ENCODE measurements around the gene GFPT1.

The GFPT1 gene

DNA sequence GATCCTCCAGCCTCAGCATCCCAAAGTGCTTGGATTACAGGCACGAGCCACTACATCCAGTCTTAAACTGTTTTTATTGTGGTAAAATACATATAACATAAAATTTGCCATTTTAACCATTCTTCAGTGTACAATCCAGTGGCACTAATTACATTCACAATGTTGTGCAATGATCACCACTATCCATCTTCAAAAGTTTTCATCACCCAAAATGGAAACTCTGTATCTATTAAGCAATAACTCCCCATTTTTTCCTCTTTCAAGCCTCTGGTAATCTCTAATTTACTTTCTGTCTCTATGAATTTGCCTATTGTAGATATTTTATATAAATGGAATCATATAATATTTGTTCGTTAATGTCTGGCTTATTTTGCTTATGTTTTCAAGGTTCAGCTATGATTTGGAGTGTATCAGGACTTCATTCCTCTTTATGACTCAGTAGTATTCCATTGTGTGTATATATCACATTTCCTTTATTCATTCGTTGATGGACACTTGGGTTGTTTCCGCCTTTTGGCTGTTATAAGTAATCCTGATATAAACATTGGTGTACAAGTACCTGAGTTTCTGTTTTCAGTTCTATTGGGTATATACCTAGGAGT, 71.8 kb downstream of the GFPT1 start:
- no peak for DNase-seq

DNA sequence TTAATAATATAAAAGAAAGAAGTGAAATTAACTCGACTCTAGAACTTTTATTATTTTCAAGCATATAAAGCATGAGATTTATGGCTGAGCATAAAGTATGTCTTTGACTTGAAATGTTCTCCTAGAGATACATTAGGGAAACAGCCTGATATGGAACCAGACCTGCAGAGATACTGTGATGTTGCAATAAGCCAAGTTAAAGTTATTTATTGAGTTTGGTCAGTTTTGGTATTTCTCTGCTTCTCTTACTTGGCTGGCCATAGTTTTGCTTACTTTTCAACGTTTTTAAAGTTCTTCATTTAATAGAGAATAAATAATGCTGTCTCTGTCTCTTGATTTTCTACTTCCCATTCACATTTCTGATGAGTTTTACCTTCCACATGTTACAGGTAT, 76.0 kb downstream of the GFPT1 start:
- no peak for DNase-seq

GRCh38 chr2:69310111-69311023, 76.7 kb downstream of the GFPT1 start:
- DNase-seq: no peak

DNA sequence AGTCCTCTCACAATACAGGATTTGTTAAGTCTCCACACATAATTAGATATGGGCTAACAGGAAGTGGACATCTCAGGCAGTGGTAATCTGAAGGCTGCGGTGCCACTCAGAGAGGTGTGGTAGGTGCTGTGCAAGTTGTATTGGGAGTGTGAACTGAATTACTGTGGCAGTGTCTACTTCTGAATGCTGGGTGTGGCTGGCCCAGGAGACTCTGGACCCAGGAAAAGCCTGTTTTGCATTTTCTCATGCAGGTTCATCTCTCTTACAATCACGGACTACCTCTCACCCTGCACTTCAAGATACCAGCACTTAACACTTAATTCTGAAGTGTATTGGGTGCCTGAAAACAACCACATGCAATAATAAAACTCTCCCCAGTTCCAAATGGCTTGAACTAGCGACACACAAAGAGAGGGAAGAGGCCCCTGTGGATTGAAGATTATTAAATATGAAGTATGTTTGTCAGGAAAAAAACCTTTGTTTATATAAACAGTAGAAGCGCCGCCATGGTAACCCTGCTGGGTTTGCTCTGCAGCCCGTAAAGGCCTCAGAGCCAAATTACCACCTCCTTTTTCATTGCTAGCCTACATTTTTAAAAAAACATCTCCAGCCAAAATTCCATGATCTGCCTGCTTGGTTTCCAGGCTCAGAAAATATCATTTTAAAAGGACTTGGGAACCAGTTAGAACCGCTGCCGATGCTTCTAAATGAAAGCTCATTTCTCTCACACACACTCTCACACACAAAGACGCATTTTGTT, 77.5 kb downstream of the GFPT1 start:
- DNase-seq: no peak

DNA sequence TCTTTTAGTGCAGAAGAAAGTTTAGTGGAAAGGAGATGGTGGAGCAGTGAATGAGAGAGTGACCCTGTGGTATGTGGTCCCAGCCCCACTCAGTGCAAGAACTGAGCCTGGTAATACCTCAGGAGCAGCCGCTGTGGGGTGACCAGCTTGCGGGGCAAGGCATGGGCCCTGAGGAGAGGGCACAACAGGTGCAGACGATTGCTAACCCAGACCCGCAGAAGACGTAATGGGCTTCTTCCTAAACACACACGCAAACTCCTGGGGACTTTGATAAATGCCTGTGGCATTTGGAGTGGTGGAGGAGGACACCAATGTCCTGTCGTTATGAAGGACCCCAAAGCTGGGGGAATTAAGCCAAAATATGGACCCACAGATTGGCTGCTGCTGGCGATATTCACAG, 78.7 kb downstream of the GFPT1 start:
- no peak for DNase-seq

DNA sequence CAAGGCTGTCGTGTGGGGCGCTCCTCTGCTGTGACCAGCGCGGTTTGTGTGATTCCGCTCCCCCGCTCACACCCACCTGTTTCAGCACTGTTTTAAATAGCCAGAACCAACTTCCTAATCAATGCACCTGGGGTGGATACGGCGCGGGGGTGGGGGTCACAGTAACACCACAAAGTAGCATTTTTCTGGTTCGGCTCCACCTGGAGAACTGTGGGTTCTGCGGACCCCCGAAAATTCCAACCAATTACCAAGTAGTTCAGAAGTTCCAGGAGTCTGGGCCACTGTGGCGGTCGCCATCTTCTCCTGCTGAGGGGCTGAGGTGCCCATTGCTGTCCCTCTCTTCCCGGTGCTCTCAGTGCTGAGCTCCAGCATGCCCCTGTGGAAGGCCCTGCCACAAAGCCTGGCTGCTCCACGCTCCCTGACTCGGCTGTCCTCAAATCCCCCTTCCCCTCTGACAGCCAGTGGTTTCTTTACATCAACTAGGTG, 79.4 kb downstream of the GFPT1 start:
- no peak for DNase-seq

DNA sequence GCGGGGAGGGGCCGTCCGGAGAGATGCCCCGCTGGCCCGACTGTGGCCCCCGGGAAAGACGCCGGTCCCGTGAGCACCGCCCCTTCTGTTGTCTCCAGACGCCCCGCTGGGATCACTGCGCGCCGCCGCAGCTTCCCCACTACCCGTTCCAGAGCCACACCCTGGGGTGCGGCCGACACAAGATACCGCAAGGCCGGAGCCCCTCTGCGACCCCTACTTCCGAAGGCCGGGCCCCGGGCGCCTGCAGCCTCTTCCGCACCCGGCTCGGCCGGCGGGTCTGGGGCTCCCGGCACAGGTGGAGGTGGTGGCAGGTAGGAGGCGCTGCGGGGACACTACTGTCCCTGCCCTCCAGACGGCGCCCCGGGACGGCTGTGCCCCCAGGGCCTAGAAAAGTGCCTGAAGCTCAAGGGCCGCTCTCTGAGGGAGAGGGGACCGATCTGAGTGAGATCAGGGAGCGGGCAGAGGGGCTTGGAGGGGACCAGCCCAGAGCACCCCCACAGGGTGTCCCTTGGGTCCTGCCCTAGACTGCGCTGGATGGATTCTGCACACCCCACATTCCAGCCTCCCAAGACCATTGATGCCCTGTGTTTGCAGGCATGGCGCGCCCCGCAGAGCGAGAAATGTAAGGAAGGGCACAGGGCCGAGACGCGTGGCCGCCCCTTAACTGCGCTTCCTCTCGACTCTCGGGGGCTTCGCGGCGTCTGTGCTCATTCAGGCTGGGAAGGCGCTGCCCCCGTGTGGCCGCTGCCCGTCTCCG, 80.0 kb downstream of the GFPT1 start:
- DNase-seq: peak in 4 of 5 donors; percentile 27 to 58 (median 28)

DNA sequence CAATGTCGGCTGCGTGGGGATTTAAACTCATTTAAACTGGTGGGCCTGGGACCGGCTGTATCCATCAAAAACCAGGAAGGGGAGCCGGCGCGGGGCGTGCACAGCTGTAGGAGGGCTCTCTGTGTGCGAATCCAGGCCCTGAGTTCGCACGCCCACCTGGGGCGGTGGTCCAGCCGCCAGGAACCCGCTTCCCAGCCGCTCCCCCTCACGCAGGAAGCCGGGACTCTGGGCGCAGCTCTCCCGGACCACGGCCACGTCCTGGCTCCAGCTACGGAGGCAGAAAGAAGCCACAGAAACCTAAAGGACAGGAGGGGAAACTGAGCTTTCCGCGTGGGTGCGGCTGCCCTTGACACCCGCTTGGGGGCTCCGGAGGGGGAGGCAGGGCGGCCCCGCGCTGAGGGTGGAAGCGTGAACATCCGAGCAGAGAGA, 80.6 kb downstream of the GFPT1 start:
- DNase-seq: no peak

- DNase-seq: no peak
These were observed 81.2 kb downstream of the GFPT1 start for GRCh38 chr2:69305712-69306392.

DNA sequence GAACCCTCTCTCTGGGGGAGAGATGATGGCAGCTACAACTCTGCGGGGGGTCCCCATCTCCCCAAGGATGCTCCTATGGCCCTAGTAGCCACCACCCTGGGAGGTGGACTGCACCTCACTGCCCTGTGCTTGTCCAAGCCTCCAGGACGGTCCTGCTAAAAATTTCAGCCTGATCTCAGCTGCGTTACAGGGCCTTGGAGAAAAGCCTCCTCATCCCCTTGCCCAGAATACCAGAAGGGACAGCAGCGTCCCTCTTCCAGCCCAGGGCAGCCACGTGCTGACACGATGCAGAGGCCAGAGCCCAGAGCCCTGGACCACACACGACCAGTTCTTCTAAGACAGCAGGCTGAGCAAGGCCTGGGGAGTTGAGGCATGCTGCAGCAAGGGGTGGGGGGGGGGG, 81.9 kb downstream of the GFPT1 start:
- no peak for DNase-seq

- DNase-seq: no peak
These were observed 82.4 kb downstream of the GFPT1 start for GRCh38 chr2:69304656-69305055.

GRCh38 chr2:69300650-69301049, 86.4 kb downstream of the GFPT1 start:
- DNase-seq: no peak

DNA sequence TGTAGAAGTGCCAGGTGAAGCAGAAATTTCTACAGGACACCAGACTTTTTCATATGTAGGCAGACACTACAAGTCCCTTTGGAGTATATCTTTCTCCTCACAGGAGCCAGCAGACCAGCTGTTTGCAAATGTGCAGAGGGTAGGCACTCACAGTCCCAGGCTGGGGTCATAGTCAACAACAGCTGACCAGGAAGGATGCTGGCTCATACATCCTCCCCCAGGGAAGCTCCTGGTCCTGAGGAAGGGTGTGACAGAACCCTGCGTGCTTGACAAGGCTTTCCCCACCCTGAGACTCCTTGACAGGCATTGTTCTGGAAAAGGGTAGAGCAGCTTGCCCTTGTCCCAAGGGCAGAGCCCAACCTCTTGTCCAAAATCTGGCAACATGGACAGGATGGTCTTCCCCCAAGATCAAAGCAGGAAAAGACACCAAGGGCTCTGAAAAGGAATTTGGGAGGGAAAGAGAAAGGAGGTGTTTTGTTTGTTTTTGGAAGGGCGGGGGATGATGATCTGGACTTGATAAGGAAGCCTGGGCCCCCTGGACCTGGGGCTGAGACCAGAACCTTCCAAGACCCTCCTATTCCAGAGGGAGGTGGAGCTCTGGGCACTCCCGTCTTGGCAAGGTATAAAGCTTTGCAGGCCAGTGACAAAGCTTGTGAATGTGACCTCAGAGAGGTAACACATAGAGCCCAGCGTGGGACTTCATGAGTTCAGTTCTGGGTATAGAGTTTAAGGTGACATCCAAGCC, 87.1 kb downstream of the GFPT1 start:
- DNase-seq: no peak

DNA sequence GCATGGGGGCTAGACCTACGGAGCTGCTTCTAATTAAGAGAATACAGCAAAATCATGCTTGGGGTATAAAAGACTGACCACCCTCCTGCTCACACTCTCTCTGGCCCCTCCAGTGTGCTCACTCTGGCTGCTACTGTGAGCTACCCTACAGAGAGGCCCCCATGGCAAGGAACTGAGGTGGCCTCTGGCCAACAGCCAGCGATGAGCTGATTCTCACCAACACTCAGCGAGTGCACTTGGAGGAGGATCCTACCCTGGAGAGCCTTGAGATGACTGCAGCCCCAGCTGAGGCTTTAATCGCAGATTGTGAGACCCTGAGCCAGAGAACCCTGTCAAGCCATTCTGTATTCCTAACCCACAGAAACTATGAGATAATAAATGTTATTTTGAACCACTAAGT, 88.2 kb downstream of the GFPT1 start:
- no peak for DNase-seq

DNA sequence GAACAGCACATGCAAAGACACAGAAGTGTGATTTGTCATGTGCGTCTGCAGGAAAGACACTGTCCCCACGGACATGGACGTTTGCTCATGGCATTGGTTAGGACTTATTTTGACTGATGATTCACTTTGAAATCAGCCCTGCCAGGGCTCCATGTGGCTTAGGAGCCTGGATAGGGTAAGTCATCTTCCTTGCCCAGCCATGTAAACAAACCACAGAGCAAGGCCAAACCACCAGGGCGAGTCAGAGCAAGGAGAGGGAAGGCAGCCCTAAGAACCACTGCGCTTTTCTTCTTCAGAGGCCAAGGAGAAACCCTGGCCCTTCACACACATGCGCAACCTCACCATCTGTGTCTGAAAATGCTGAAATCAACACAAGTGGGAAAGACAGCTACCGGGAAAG, 88.8 kb downstream of the GFPT1 start:
- no peak for DNase-seq

- DNase-seq: no peak
These were observed 89.8 kb downstream of the GFPT1 start for GRCh38 chr2:69297216-69297615.

DNA sequence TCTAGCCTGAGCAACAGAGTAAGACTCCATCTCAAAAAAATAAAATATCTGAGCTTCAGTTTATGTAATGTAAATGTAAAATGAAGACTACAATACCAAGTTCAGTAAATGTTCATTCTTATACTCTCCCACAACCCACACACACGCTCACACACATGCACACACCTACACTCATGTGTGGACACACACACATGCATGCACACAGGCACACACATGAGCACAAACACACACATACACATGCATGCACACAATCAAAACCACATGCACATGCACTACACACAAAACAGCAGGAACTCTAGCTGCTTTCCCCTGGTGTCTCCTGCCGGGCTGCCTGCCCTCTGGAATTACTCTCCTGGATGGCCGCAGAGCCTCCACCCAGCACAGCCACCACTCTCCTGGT, 90.6 kb downstream of the GFPT1 start:
- DNase-seq: no peak

DNA sequence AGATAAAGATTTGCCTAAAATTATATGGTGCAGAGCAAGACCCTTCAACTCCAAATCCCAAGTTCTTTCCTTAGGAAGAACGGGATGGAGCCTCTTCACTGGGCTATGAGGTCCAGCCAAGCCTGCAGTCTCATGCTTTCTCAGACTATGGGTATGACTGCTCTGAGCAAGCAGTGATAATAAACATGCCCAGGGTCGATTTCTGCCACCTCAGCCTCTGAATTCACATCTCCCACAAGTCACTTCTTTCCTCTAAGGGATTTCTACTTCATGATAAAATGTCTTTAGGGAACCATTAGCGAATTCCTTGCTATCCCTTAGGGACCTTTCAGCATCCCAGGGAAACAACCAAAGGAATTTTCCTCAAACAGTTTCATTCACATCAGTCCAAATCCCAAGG, 94.8 kb downstream of the GFPT1 start:
- DNase-seq: no peak

- no peak for DNase-seq
These were observed 95.3 kb downstream of the GFPT1 start for GRCh38 chr2:69291721-69292120.

DNA sequence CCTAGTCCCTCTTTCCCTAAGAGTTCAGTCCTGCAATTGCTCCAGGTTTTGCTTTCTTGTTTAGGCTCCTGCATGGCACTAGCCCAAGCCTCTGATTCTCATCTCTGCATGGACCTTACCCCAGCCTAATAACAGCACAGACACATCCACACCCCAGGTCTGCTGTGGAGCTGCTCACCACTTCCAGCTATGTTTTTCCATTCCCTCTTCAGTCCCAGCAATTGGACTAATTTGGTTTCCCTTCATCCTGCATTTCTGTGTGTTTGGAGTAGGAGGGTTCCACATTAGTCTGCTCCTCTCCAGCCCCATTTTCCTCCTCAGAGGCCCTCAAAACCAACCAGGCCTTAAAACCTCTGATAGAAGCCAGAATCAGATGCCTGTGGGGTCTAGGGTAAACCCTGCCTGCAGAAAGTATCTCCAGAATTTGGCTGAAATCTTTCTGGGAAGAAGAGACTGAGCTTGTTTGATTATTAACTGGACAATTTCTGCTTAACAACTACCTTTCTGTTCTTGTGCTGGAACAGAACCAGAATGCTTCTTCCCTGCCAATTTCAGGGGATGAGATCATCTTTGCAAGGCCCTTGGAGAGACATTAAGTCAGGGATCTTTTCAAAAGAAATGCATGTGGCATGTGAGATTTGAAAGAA, 95.9 kb downstream of the GFPT1 start:
- DNase-seq: no peak

GRCh38 chr2:69288429-69288828, 98.6 kb downstream of the GFPT1 start:
- no peak for DNase-seq
